Hepatocyte (in vitro differentiated cells): ENCODE data around the gene MTCH1. TPM values are rescaled to one million over a fixed set of nuclear protein-coding genes. Genes with fewer than 3 reads are reported as not detected.
"Not testable (repeated sequence)": the region's sequence is repeated elsewhere in the genome, so short reads cannot be mapped to it uniquely, and the experiment has no call there.

Source experiments
- DNase-seq: peaks from one replicate; pipeline ENCODE4 v3.0.0-alpha.2; 2016; ENCODE audit warnings: low spot score
- H2AFZ ChIP-seq: fragments of 200-600 bp; sonication (generic); 2 replicates; pipeline ENCODE4 v1.6.0; 2016; ENCODE audit warnings: antibody characterized with exemption, mild to moderate bottlenecking
- H3K27ac ChIP-seq: fragments of 200-600 bp; sonication (generic); 2 replicates; pipeline ENCODE4 v1.5.1; 2016; ENCODE audit warnings: mild to moderate bottlenecking
- H3K27me3 ChIP-seq: fragments of 200-600 bp; sonication (generic); 2 replicates; pipeline ENCODE4 v1.6.1; 2016
- H3K36me3 ChIP-seq: fragments of 200-600 bp; sonication (generic); replicated peaks from 2 replicates; pipeline ENCODE4 v1.5.1; 2016; ENCODE audit warnings: low read depth; ENCODE audit not compliant: insufficient read depth
- H3K4me1 ChIP-seq: fragments of 200-600 bp; sonication (generic); 2 replicates; pipeline ENCODE4 v1.5.1; 2016; ENCODE audit warnings: mild to moderate bottlenecking, moderate library complexity; ENCODE audit not compliant: insufficient read depth
- H3K4me2 ChIP-seq: fragments of 200-600 bp; sonication (generic); 2 replicates; pipeline ENCODE4 v1.6.0; 2016
- H3K4me3 ChIP-seq: fragments of 200-600 bp; sonication (generic); 2 replicates; pipeline ENCODE4 v1.5.1; 2016; ENCODE audit warnings: mild to moderate bottlenecking
- H3K79me2 ChIP-seq: fragments of 200-600 bp; sonication (generic); 2 replicates; pipeline ENCODE4 v1.6.0; 2017; ENCODE audit warnings: mild to moderate bottlenecking
- H3K9me2 ChIP-seq: fragments of 200-600 bp; sonication (generic); replicated peaks from 2 replicates; pipeline ENCODE4 v1.6.0; 2017; ENCODE audit warnings: mild to moderate bottlenecking; ENCODE audit not compliant: insufficient read depth
- H3K9me3 ChIP-seq: fragments of 200-600 bp; sonication (generic); 2 replicates; pipeline ENCODE4 v1.5.1; 2016; ENCODE audit warnings: low read depth, mild to moderate bottlenecking
- H4K20me1 ChIP-seq: fragments of 200-600 bp; sonication (generic); 2 replicates; pipeline ENCODE4 v1.6.0; 2016; ENCODE audit warnings: mild to moderate bottlenecking; ENCODE audit not compliant: insufficient read depth, poor library complexity, severe bottlenecking
- EZH2 ChIP-seq: fragments of 200-600 bp; sonication (generic); IDR thresholded peaks from 2 replicates; pipeline ENCODE4 v1.6.1; 2016; ENCODE audit warnings: antibody characterized with exemption, mild to moderate bottlenecking, borderline replicate concordance
- EZH2phosphoT487 ChIP-seq: fragments of 200-600 bp; sonication (generic); IDR thresholded peaks from one replicate; pipeline ENCODE4 v1.6.1; 2018; ENCODE audit warnings: antibody characterized with exemption, mild to moderate bottlenecking, low read depth, moderate library complexity; ENCODE audit not compliant: unreplicated experiment, severe bottlenecking
- WGBS: methylation state at CpG from one replicate; pipeline ENCODE4 v1.1.6; 2016; ENCODE audit warnings: low lambda C conversion rate; ENCODE audit errors: missing lambda C conversion rate; 5-methylcytosine and 5-hydroxymethylcytosine counted together
- polyA plus RNA-seq: library from polyadenylated mRNA; unstranded; fragments of >200 nt; fragmentation: Nextera tagmentation; extraction: Ambion mirVana; gene quantifications from 2 replicates; pipeline ENCODE4 v1.2.1, GENCODE V29; 2016
- total RNA-seq: library from RNA; depleted of rRNA; stranded (reverse); fragments of >200 nt; gene quantifications from 2 replicates; pipeline ENCODE4 v1.2.3, GENCODE V29; 2014
- TF ChIP-seq, protein P1 (sequence below): fragments of 200-600 bp; sonication (generic); IDR thresholded peaks from 2 replicates; pipeline ENCODE4 v1.5.1; 2016; ENCODE audit warnings: antibody characterized with exemption, mild to moderate bottlenecking; ENCODE audit not compliant: poor library complexity

MTCH1 gene
- total and polyA plus RNA-seq, 2 experiments from 2014 or later = 203 to 395 TPM

DNA sequence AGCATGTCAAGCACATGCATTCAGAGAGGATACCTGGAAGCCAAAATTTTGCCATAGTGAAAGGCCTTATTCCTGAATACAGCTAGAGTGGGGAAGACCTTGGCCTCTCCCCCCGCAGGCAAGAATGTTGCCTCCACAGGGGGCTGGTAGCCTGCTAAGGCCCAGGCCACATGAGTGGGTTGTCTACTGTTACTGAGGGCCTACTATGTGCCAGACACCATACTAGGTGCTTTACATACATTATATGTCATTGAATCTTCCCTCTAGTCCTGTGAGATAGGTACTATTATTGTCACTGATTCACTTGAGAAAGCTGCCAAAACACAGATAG is 32.1 kb downstream of the MTCH1 start:
- no peak for DNase-seq
- Histone ChIP-seq H3K9me3 (no peaks in the 10 kb centered on the region), H3K4me3 (no peak overlapping the region), H3K79me2 (no peaks in the 10 kb centered on the region), H3K9me2 (no peaks in the 10 kb centered on the region), H2AFZ (no peak overlapping the region), H3K36me3 (no peaks in the 10 kb centered on the region), H3K4me1 (no peaks in the 10 kb centered on the region), H4K20me1 (no peaks in the 10 kb centered on the region), H3K4me2 (no peak overlapping the region), H3K27me3 (no peaks in the 10 kb centered on the region), H3K27ac (no peak overlapping the region)
- TF ChIP-seq, protein P1, sequence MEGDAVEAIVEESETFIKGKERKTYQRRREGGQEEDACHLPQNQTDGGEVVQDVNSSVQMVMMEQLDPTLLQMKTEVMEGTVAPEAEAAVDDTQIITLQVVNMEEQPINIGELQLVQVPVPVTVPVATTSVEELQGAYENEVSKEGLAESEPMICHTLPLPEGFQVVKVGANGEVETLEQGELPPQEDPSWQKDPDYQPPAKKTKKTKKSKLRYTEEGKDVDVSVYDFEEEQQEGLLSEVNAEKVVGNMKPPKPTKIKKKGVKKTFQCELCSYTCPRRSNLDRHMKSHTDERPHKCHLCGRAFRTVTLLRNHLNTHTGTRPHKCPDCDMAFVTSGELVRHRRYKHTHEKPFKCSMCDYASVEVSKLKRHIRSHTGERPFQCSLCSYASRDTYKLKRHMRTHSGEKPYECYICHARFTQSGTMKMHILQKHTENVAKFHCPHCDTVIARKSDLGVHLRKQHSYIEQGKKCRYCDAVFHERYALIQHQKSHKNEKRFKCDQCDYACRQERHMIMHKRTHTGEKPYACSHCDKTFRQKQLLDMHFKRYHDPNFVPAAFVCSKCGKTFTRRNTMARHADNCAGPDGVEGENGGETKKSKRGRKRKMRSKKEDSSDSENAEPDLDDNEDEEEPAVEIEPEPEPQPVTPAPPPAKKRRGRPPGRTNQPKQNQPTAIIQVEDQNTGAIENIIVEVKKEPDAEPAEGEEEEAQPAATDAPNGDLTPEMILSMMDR = no peak
- TF ChIP-seq EZH2phosphoT487 (no peak), EZH2 (no peak)
- WGBS = 87% methylated on average over 1 of the region's 1 CpG

DNA sequence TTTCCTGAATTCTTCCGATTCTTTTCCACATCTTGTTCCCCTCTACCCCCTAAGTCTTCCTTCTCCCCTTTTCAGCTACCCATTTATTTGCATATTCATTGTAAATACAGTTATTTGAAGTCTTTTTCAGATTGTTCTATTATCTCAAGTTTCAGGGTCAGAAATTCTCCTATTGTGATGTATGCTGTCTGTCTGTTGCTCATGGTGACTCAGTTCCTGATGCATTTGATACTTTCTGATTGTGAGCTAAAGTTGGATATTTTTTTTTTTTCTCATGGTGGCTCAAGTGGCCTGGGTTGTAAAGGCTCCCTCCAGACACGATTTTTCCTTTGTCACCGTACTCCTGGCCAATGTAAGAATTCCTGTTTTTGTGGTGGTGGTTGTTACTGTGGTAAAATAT is 36.4 kb downstream of the MTCH1 start:
- 89% methylated on average over 3 of the region's 3 CpGs for WGBS
- H3K4me2 ChIP-seq = no peak overlapping the region
- no peaks in the 10 kb centered on the region for H3K9me2 ChIP-seq
- no peak overlapping the region for H2AFZ ChIP-seq
- no peak overlapping the region for H3K27ac ChIP-seq
- H3K36me3 ChIP-seq = no peaks in the 10 kb centered on the region
- H3K27me3 ChIP-seq = no peaks in the 10 kb centered on the region
- H3K79me2 ChIP-seq = no peaks in the 10 kb centered on the region
- TF ChIP-seq, protein P1 = no peak
- TF ChIP-seq EZH2phosphoT487 = no peak
- TF ChIP-seq EZH2 = no peak
- no peak for DNase-seq
- no peak overlapping the region for H3K4me3 ChIP-seq
- H4K20me1 ChIP-seq = no peaks in the 10 kb centered on the region
- no peaks in the 10 kb centered on the region for H3K4me1 ChIP-seq
- H3K9me3 ChIP-seq = no peaks in the 10 kb centered on the region

DNA sequence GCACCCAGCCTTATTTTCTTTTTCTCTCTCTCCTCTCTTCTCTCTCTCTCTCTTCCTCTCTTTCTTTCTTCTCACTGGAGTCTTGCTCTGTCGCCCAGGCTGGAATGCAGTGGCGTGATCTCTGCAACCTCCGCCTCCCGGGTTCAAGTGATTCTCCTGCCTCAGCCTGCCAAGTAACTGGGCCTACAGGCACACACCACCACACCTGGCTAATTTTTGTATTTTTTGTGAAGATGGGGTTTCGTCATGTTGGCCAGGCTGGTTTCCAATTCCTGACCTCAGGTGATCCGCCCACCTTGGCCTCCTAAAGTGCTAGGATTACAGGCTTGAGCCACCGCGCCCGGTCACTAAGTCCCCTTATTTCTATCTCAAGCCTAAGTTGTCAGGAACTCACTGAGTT is 36.9 kb downstream of the MTCH1 start:
- H2AFZ ChIP-seq = not testable (repeated sequence)

DNA sequence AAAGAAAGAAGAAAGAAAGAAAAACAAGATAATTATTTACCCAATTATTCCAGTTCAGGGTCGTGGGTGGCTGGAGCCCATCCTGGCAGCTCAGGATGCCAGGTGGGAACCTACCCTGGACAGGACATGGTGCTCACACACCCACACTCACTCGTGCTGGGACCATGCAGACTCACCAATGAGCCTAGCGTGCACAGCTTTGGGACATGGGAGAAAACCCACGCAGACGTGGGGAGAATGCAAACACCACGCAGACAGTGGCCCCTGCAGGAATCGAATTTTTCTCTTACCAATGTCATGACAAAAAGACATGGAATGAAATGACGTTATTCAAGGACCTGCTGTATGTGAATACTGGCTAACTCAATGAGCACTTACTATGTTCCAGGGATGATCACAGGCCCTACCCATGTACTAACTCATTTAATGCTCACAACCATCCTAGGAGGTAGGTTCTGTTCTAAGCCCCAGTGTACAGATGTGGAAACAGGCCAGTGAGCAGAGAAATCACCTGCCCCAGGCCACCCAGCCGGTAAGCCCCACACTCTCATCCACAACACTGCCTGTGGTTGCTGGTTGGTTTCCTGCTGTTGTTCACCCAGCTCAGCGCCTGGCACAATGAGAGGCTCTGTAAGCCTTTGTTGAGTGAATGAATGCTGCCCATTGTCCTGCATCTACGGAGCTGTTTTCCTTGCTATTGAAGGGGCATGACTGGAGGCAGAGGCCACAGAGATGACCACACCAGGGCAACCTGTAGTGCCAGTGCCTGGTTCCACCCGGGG is 38.2 kb downstream of the MTCH1 start:
- no peak overlapping the region for H3K27ac ChIP-seq
- no peak for TF ChIP-seq EZH2
- H3K27me3 ChIP-seq = no peaks in the 10 kb centered on the region
- no peak for DNase-seq
- H3K4me1 ChIP-seq = no peaks in the 10 kb centered on the region
- H3K36me3 ChIP-seq = no peaks in the 10 kb centered on the region
- no peaks in the 10 kb centered on the region for H4K20me1 ChIP-seq
- no peaks in the 10 kb centered on the region for H3K9me3 ChIP-seq
- no peak overlapping the region for H3K4me2 ChIP-seq
- H3K79me2 ChIP-seq = no peaks in the 10 kb centered on the region
- no peak overlapping the region for H2AFZ ChIP-seq
- no peaks in the 10 kb centered on the region for H3K9me2 ChIP-seq
- H3K4me3 ChIP-seq = no peak overlapping the region
- WGBS = 86% methylated on average over 12 of the region's 12 CpGs

More for the DNA sequence above, 36.9 kb downstream of the MTCH1 start:
- H3K4me3 ChIP-seq, H3K36me3 ChIP-seq, DNase-seq, H3K27ac ChIP-seq, H3K4me1 ChIP-seq, H3K4me2 ChIP-seq, H3K9me3 ChIP-seq, H4K20me1 ChIP-seq, H3K27me3 ChIP-seq, H3K9me2 ChIP-seq, H3K79me2 ChIP-seq: not testable (repeated sequence)
- WGBS = 90% methylated on average over 9 of the region's 9 CpGs
